Testis (tissue), 3 donors: ENCODE data around the gene JAK3. TPM values are rescaled to one million over a fixed set of nuclear protein-coding genes. Genes with fewer than 3 reads are reported as not detected.

Source experiments
- DNase-seq: peaks from one replicate; pipeline ENCODE4 v3.0.0-alpha.2; 2019
- H3K27ac ChIP-seq, 2 donors: fragments of 200-600 bp; sonication (generic); one replicate each; pipeline ENCODE4 v1.5.1; 2019
- H3K27me3 ChIP-seq: fragments of 200-600 bp; sonication (generic); one replicate; pipeline ENCODE4 v1.5.1; 2019
- H3K36me3 ChIP-seq: fragments of 200-600 bp; sonication (generic); one replicate; pipeline ENCODE4 v1.5.1; 2017; ENCODE audit warnings: low read depth; ENCODE audit errors: missing control alignments
- H3K4me1 ChIP-seq: fragments of 200-600 bp; sonication (generic); one replicate; pipeline ENCODE4 v1.5.1; 2019
- H3K4me3 ChIP-seq, 2 donors: fragments of 200-600 bp; sonication (generic); one replicate each; pipeline ENCODE4 v1.5.1; 2017 to 2019
- H3K9me3 ChIP-seq: fragments of 200-600 bp; sonication (generic); one replicate; pipeline ENCODE4 v1.5.1; 2017
- CTCF ChIP-seq, 3 experiments: fragments of 450-650 bp in 2 of 3; fragments of 200-600 bp in 1 of 3; sonication (generic) in 1 of 3; IDR thresholded peaks; one replicate each; pipeline ENCODE4 v1.5.1; 2016 to 2019; ENCODE audit warnings: antibody characterized with exemption in 3 of 3, mild to moderate bottlenecking in 2 of 3, moderate library complexity in 1 of 3
- POLR2A ChIP-seq: fragments of 450-650 bp; IDR thresholded peaks from one replicate; pipeline ENCODE4 v1.6.1; 2017; ENCODE audit warnings: antibody characterized with exemption, mild to moderate bottlenecking, moderate library complexity
- WGBS, 2 donors: methylation state at CpG; one replicate each; pipeline ENCODE4 v1.1.5; 2018; 5-methylcytosine and 5-hydroxymethylcytosine counted together
- intact Hi-C: fragments of 100-400 bp; cut with DNase I; formaldehyde crosslinking; loops from one replicate; pipeline ENCODE4 v1.15.1; 2023; ENCODE audit warnings: low total_unique reads
- polyA plus RNA-seq: library from polyadenylated mRNA; stranded (reverse); fragments of 350-450 nt; fragmentation: Illumina TruSeq; extraction: RNeasy Lipid Tissue Mini Kit (QIAGEN cat#74804); gene quantifications from one replicate; pipeline ENCODE4 v1.2.3, GENCODE V29; 2014; ENCODE audit warnings: low read depth, low replicate concordance; ENCODE audit not compliant: insufficient read depth
- total RNA-seq, 2 donors: library from RNA; depleted of rRNA; stranded (reverse); fragments of >200 nt; gene quantifications; one replicate each; pipeline ENCODE4 v1.2.3, GENCODE V29; 2016

The JAK3 gene
- total and polyA plus RNA-seq, 3 donors from 2014 or later: 3.5 to 10.5 (median 5.0) TPM

GRCh38 chr19:17829855-17830566, 17.8 kb downstream of the JAK3 start:
- Histone ChIP-seq H3K4me1 (peaks cover 3% of the 10 kb centered on the region), H3K9me3 (no peaks in the 10 kb centered on the region), H3K36me3 (no peaks in the 10 kb centered on the region), H3K4me3 (peak overlapping the region; percentile 26 to 51), H3K27ac (peak overlapping the region; percentile 34 to 72), H3K27me3 (no peaks in the 10 kb centered on the region)
- TF ChIP-seq POLR2A (no peak), CTCF (IDR thresholded peaks at IDR 0.05) (no peak)
- intact Hi-C loops: no loop called here
- DNase-seq: peak; percentile 61
- WGBS, 2 donors: 19 to 23% methylated on average over 20 to 27 of the region's 29 CpGs

GRCh38 chr19:17826508-17827056, 21.2 kb downstream of the JAK3 start:
- no peaks in the 10 kb centered on the region for H3K36me3 ChIP-seq
- DNase-seq: no peak
- H3K4me3 ChIP-seq: no peak overlapping the region
- no peak for TF ChIP-seq POLR2A
- TF ChIP-seq CTCF (IDR thresholded peaks at IDR 0.05): no peak
- H3K27ac ChIP-seq: no peak overlapping the region
- intact Hi-C loops: no loop called here
- no peaks in the 10 kb centered on the region for H3K9me3 ChIP-seq
- WGBS, 2 donors: 78 to 80% methylated on average over 13 of the region's 13 CpGs
- no peaks in the 10 kb centered on the region for H3K27me3 ChIP-seq
- H3K4me1 ChIP-seq: peaks cover 18% of the 10 kb centered on the region

GRCh38 chr19:17824339-17824738, 23.4 kb downstream of the JAK3 start:
- peaks cover 16% of the 10 kb centered on the region for H3K4me1 ChIP-seq
- intact Hi-C loops: no loop called here
- WGBS, 2 donors: 11 to 45% methylated on average over 6 to 7 of the region's 8 CpGs
- peak overlapping the region; percentile 63 to 73 for H3K27ac ChIP-seq
- H3K4me3 ChIP-seq: no peak overlapping the region
- DNase-seq: peak; percentile 62
- no peaks in the 10 kb centered on the region for H3K9me3 ChIP-seq
- H3K27me3 ChIP-seq: no peaks in the 10 kb centered on the region
- no peaks in the 10 kb centered on the region for H3K36me3 ChIP-seq
- TF ChIP-seq CTCF (IDR thresholded peaks at IDR 0.05): no peak
- TF ChIP-seq POLR2A: no peak

GRCh38 chr19:17821190-17821589, 26.6 kb downstream of the JAK3 start, which contains the start of gene INSL3:
TSS of gene INSL3 (minus strand) at chr19:17821519. CDS start at chr19:17821506, 13 bp downstream.
- Histone ChIP-seq H3K36me3 (no peaks in the 10 kb centered on the region), H3K4me3 (no peak within 1 kb of the TSS), H3K27me3 (no peaks in the 10 kb centered on the region), H3K4me1 (peaks cover 16% of the 10 kb centered on the region), H3K9me3 (no peaks in the 10 kb centered on the region), H3K27ac (no peak within 1 kb of the TSS)
- intact Hi-C loops: no loop called here
- DNase-seq: no peak
- TF ChIP-seq CTCF (IDR thresholded peaks at IDR 0.05) (no peak), POLR2A (no peak)
- 79% methylated on average over 34 of the region's 34 CpGs; no CpG with 5 or more reads in 1 of the 2 donors for WGBS, 2 donors
